Vagina (tissue), 2 donors: ENCODE data around the gene YIPF1.

ENCODE experiments used
- CTCF ChIP-seq, 3 experiments: fragments of 450-650 bp in 2 of 3; fragments of 200-600 bp in 1 of 3; sonication (generic) in 1 of 3; IDR thresholded peaks; one replicate each; pipeline ENCODE4 v1.5.1; 2017 to 2019; ENCODE audit warnings: antibody characterized with exemption in 3 of 3, mild to moderate bottlenecking in 2 of 3, moderate library complexity in 2 of 3
- POLR2A ChIP-seq, 2 donors: fragments of 450-650 bp; IDR thresholded peaks; one replicate each; pipeline ENCODE4 v1.6.1; 2017; ENCODE audit warnings: antibody characterized with exemption in 2 of 2, mild to moderate bottlenecking in 2 of 2, moderate library complexity in 2 of 2
- POLR2AphosphoS5 ChIP-seq, 2 donors: sonication (generic); formaldehyde crosslinking; IDR thresholded peaks; one replicate each; pipeline ENCODE4 v1.9.0; 2017; ENCODE audit warnings: antibody characterized with exemption in 2 of 2, mild to moderate bottlenecking in 2 of 2, low read depth in 1 of 2; ENCODE audit not compliant: insufficient read depth in 1 of 2

DNA sequence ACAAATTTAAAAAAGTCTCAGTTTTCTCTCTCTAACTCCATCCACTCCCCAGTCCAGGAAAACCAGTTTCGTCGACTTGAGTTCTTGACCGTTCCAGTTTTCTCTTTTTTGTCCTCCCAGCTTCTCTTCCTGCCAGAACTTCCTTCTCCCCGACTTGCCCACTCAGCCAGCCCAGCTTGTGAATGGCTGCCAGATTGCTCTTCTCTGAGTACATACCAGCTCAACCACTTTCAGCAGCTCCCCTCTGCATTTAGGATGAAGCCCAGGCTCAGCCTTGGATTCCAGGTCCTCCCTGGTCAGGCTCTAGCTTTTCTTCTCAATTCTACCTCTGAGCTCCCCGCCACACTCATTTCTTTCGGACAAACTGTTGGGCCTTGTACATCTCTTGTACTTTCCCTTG is 5.8 kb upstream of the YIPF1 start:
- TF ChIP-seq CTCF (IDR thresholded peaks at IDR 0.05) (no peak), POLR2A (IDR thresholded peaks at IDR 0.05) (no peak), POLR2AphosphoS5 (IDR thresholded peaks at IDR 0.05; ENCODE audit: insufficient read depth in 1 of 2, low read depth in 1 of 2) (no peak)
